22Rv1 (cell line): ENCODE data around the gene SLC2A1.

Source experiments
- H3K27ac ChIP-seq: fragments of 450-650 bp; 2 replicates; pipeline ENCODE4 v1.5.1; 2017
- CTCF ChIP-seq: fragments of 450-650 bp; IDR thresholded peaks from 2 replicates; pipeline ENCODE4 v1.5.1; 2017; ENCODE audit warnings: mild to moderate bottlenecking
- ZFX ChIP-seq: fragments of 450-650 bp; IDR thresholded peaks from 2 replicates; pipeline ENCODE4 v1.6.1; 2017; ENCODE audit warnings: antibody characterized with exemption, borderline replicate concordance

The SLC2A1 gene

GRCh38 chr1:42933610-42934491 lies 24.8 kb downstream of the SLC2A1 start:
- H3K27ac ChIP-seq: 0 out of 2 replicates have a peak overlapping the region, but pooled peaks have one; percentile 8
- no peak for TF ChIP-seq CTCF
- TF ChIP-seq ZFX: no peak

DNA sequence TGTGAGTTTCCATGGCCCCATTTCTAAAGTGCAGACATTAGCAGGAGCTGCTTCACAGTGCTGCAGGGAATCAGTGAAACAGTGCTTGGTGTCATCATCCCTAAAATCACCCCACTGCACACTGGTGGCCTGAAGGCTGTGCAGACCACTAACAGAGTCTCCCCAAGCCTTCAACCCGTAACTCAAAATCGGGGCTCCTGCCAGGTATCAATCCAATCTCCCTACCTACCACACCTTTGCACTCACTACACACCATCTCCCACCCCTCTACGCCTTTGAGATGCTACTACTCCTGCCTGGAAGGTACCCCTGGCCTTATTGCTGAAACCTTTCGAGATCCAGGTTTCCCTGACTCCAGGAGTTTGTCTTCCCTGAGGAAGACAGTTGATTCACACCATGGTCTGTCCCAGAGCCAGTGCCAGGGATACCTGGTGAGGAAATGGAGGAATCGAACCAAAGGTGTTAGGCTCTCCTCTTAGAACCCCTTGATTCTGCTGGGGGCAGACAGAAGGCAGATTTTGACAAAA lies 25.5 kb downstream of the SLC2A1 start:
- TF ChIP-seq ZFX: no peak
- no peak for TF ChIP-seq CTCF
- H3K27ac ChIP-seq: 0 out of 2 replicates have a peak overlapping the region, but pooled peaks have one; percentile 8

- no peak for TF ChIP-seq ZFX
- TF ChIP-seq CTCF: no peak
- peak overlapping the region; percentile 72 for H3K27ac ChIP-seq
These were observed 26.2 kb downstream of the SLC2A1 start for GRCh38 chr1:42932442-42932941.

- TF ChIP-seq CTCF (no peak), ZFX (no peak)
- peak overlapping the region; percentile 72 for H3K27ac ChIP-seq
These were observed 26.7 kb downstream of the SLC2A1 start for GRCh38 chr1:42931911-42932422.

- H3K27ac ChIP-seq: peak overlapping the region; percentile 72
- TF ChIP-seq ZFX (no peak), CTCF (peak; percentile 56)
These were observed 27.5 kb downstream of the SLC2A1 start for GRCh38 chr1:42931108-42931539.

DNA sequence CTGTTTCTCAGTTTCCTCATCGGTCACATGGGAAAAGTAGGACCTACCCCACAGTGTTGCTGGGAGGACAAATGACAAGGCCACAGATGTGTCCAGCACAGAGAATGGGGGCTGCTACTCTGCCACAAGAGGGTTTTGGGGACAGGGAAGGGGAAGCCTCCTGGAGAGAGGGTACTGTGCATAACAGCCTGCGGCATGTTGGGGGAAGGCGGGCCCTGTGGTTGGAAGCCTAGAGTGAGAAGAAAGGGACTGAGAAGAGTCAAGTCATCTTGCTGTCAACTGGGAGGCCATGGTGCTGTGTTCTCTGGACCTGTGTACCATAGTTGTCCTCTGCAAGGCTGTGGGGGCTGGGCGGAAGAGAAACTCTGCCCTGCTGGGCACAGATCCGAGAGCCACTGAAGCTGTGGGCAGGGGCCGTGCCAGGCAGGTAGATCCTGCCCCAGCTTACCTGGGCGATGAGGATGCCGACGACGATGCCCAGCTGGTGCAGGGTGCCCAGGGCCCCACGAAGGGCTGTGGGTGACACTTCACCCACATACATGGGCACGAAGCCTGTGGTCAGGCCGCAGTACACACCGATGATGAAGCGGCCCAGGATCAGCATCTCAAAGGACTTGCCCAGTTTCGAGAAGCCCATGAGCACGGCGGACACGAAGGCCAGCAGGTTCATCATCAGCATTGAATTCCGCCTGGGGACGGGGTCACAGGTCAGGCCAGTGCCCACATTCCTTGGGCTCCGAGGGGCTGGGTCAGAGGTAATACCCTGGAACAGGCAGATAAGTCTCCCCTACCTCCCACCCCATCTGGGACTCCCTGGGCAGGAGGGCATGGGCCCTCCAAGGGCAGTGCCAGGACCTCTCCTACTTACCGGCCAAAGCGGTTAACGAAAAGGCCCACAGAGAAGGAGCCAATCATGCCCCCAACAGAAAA lies 28.2 kb downstream of the SLC2A1 start:
- TF ChIP-seq CTCF: no peak
- TF ChIP-seq ZFX: no peak
- H3K27ac ChIP-seq: no peak overlapping the region
